ENCODE data around the gene RABGAP1L. TPM values are rescaled to one million over a fixed set of nuclear protein-coding genes. Genes with fewer than 3 reads are reported as not detected.

Gene RABGAP1L
- total and polyA plus RNA-seq, 2 of the 8 experiments (the other 6 are each of a cell fraction or from before 2014, with no cell fraction given), result 33.3 to 156 TPM

- Histone ChIP-seq H3K36me3 (ENCODE audit: control insufficient read depth in 2 of 4, insufficient read depth in 4 of 4, low read length in 3 of 4) (no peaks in the 10 kb centered on the region), H3K18ac (ENCODE audit: extremely low read depth, low read length) (no peak overlapping the region), H3K9ac (replicated peaks in 1 of 4; ENCODE audit: extremely low read depth in 1 of 4, low read depth in 3 of 4, low read length in 3 of 4) (no peak overlapping the region), H4K20me1 (replicated peaks in 1 of 2; ENCODE audit: control insufficient read depth in 1 of 2, insufficient read depth in 2 of 2, low read length in 2 of 2) (no peaks in the 10 kb centered on the region), H2AK5ac (ENCODE audit: low read depth, low read length) (no peak overlapping the region), H3K14ac (ENCODE audit: insufficient read length) (no peak overlapping the region), H2BK12ac (ENCODE audit: low read depth, low read length) (no peak overlapping the region), H4K8ac (ENCODE audit: extremely low read depth, insufficient read depth, low read length) (no peak overlapping the region), H2BK20ac (ENCODE audit: low read length) (no peak overlapping the region), H2BK120ac (replicated peaks; ENCODE audit: low read depth, low read length) (no peak overlapping the region), H3K4me1 (replicated peaks in 1 of 4; ENCODE audit: control insufficient read depth in 3 of 4, insufficient read depth in 4 of 4, low read length in 3 of 4) (peaks cover 0 to 6% (median 3%) of the 10 kb centered on the region in 4 experiments; a peak in 1 of 7 replicates), H3K79me1 (ENCODE audit: low read depth, low read length) (no peaks in the 10 kb centered on the region), H3K27me3 (replicated peaks in 1 of 4; ENCODE audit: control insufficient read depth in 3 of 4, extremely low read depth in 1 of 4, insufficient read depth in 3 of 4, low read length in 3 of 4) (no peaks in the 10 kb centered on the region), H3K27ac (ENCODE audit: low read depth, low read length) (no peak overlapping the region), H2AFZ (ENCODE audit: low read length) (no peak overlapping the region), H3K23me2 (ENCODE audit: low read depth, low read length) (no peaks in the 10 kb centered on the region), H3K9me3 (ENCODE audit: insufficient read depth in 2 of 2, low read depth in 1 of 2, low read length in 1 of 2) (no peaks in the 10 kb centered on the region), H4K5ac (ENCODE audit: insufficient read length, low read depth, low read length) (no peak overlapping the region), H3K4ac (replicated peaks; ENCODE audit: insufficient read length, low read depth, low read length) (no peak overlapping the region), H3K4me3 (ENCODE audit: extremely low read depth in 1 of 4, insufficient read depth in 2 of 4, low read depth in 3 of 4, low read length in 4 of 4) (no peak overlapping the region), H4K91ac (replicated peaks; ENCODE audit: insufficient read length, low read length) (no peak overlapping the region), H3K79me2 (ENCODE audit: control insufficient read depth in 1 of 2, insufficient read depth in 2 of 2, low read length in 2 of 2) (no peaks in the 10 kb centered on the region), H3K4me2 (ENCODE audit: insufficient read depth in 1 of 2, low read depth in 2 of 2, low read length in 2 of 2) (no peak overlapping the region), H2BK15ac (ENCODE audit: low read length) (no peak overlapping the region), H3K23ac (ENCODE audit: insufficient read length) (no peak overlapping the region), H2BK5ac (ENCODE audit: low read depth, low read length) (no peak overlapping the region), H3K56ac (replicated peaks; ENCODE audit: insufficient read length, low read depth, low read length) (no peak overlapping the region)
- DNase-seq (ENCODE audit: low read depth in 1 of 2, low spot score in 2 of 2) (no peak), FAIRE-seq (no peak)
- ChIA-PET POLR2A (ENCODE audit: partially characterized antibody) (no interaction called here), CTCF (ENCODE audit: partially characterized antibody) (interaction anchor here (0.9 kb wide), 1 partner anchor 290 kb away, joined by 4 read pairs; no protein-coding TSS in a partner anchor)
- WGBS, 2 experiments (ENCODE audit: extremely low coverage in 1 of 2, insufficient coverage in 1 of 2, insufficient read length in 1 of 2, insufficient replicate concordance in 2 of 2, low coverage in 1 of 2, low lambda C conversion rate in 2 of 2, missing lambda C conversion rate in 1 of 2), result 82% methylated on average over 5 of the region's 5 CpGs; no CpG with 5 or more reads in 1 of the 2 experiments
- TF ChIP-seq RAD21 (IDR thresholded peaks at IDR 0.05 in 1 of 2, conservative IDR thresholded peaks at IDR 0.05 in 1 of 2; ENCODE audit: low read depth in 2 of 2, low read length in 2 of 2), result no peak
- no peak for TF ChIP-seq E2F6 (IDR thresholded peaks at IDR 0.05)
- no peak for TF ChIP-seq JUND (IDR thresholded peaks at IDR 0.05; ENCODE audit: low read length)
- TF ChIP-seq SP2 (IDR thresholded peaks at IDR 0.05; ENCODE audit: low read length), result no peak
- no peak for TF ChIP-seq CHD2 (IDR thresholded peaks at IDR 0.05; ENCODE audit: low read length)
- TF ChIP-seq TEAD4 (IDR thresholded peaks at IDR 0.05; ENCODE audit: low read depth, low read length), result no peak
- TF ChIP-seq KDM1A (IDR thresholded peaks at IDR 0.05; ENCODE audit: borderline replicate concordance, low read length), result no peak
- TF ChIP-seq POLR2AphosphoS5 (IDR thresholded peaks at IDR 0.05; ENCODE audit: low read depth, low read length), result no peak
- no peak for TF ChIP-seq BACH1 (IDR thresholded peaks at IDR 0.05; ENCODE audit: low read length)
- no peak for TF ChIP-seq HDAC2 (IDR thresholded peaks at IDR 0.05; ENCODE audit: borderline replicate concordance in 1 of 2, low read depth in 2 of 2, low read length in 2 of 2)
- no peak for TF ChIP-seq GTF2F1 (IDR thresholded peaks at IDR 0.05; ENCODE audit: borderline replicate concordance, low read depth, low read length)
- TF ChIP-seq TAF7 (optimal IDR thresholded peaks at IDR 0.05; ENCODE audit: borderline replicate concordance, low read depth, low read length), result no peak
- TF ChIP-seq CREB1 (IDR thresholded peaks at IDR 0.05), result no peak
- TF ChIP-seq SUZ12 (IDR thresholded peaks at IDR 0.05; ENCODE audit: low read length), result no peak
- TF ChIP-seq FOSL1 (IDR thresholded peaks at IDR 0.05; ENCODE audit: insufficient read depth, low read depth, low read length), result no peak
These were observed 289.2 kb downstream of the RABGAP1L start for GRCh38 chr1:174448531-174448883.

All from H1 (cell line).